GM18498 (cell line): Measurements from ENCODE around the gene MAP2K2.
A peak's percentile ranks its signal among the peaks of the same experiment; 100 is the strongest.
"Not testable (repeated sequence)": the region's sequence is repeated elsewhere in the genome, so short reads cannot be mapped to it uniquely, and the experiment has no call there.

Experiments used
- ATAC-seq: cut with Tn5 transposase; IDR thresholded peaks from one replicate; pipeline ENCODE4 v1.9.1; 2021; ENCODE audit warnings: mild to moderate bottlenecking, moderate library complexity; ENCODE audit not compliant: unreplicated experiment

The MAP2K2 gene

GRCh38 chr19:4123615-4124568, at the start of gene MAP2K2:
Gene MAP2K2 (minus strand): TSS chr19:4124122. CDS start chr19:4123875, 247 bp downstream.
- ATAC-seq: peak; percentile 85

DNA sequence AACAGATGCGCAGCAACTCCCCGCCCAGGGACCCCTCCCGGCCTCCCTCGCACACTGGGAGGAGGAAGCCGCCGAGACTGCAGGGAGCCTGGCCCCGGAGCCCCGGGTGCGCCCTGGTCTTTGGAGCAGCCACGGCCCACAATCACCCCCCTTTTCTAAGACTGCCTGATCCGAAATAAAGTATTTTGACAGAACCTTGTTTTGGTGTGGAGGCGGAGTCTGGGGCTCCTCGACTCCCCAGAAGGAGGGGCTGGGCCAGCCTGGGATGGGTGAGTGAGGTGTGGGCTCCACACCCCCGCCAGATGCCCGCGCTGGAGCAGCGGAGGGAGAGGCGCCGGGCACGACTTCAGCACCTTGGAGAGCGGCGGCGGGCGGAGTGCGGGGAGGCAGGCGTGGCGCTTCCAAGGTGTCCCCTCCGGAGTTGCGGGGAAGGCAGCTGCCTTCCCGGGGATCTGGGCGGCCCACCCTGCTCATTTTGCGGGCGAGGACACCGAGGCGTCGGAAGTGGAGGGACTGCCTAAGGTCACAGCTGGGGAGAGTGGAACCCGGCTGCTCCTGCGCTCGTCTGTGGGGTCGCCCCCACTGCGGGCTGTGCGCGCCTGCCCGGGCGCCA, 49.0 kb upstream of the MAP2K2 start:
- no peak for ATAC-seq

DNA sequence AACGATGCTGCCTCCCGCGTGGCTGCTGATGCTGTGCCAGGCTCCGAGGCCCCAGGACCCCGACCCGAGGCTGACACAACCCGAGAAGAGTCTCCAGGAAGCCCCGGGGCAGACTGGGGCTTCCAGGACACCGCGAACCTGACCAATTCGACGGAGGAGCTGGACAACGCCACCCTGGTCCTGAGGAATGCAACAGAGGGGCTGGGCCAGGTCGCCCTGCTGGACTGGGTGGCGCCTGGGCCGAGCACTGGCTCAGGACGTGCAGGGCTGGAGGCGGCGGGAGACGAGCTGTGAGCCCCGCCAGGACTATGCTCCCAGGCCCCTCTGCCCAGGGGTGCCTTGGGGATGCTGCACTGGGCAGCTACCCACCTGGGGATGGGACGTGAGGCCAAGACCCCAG, 47.8 kb upstream of the MAP2K2 start:
- ATAC-seq: no peak

GRCh38 chr19:4164262-4164661, 40.3 kb upstream of the MAP2K2 start:
- ATAC-seq: no peak

GRCh38 chr19:4161415-4162077, 37.6 kb upstream of the MAP2K2 start:
- ATAC-seq: no peak

DNA sequence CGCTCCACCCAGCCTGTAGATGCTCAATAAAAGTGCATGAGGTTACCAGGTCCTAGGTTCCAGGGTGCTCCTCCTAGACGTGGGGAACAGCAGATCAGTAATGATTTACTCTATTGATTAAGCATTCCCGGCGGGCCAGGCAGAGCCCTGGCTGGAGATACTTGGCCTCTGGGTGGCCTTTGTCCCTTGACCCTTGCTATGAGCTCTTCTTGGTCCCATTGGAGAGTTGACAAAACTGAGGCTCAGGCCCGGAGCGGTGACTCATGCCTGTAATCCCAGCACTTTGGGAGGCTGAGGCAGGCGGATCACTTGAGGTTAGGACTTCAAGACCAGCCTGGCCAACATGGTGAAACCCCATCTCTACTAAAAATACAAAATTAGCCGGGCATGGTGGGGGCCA, 34.0 kb upstream of the MAP2K2 start:
- ATAC-seq: not testable (repeated sequence)

- no peak for ATAC-seq
Measured at GRCh38 chr19:4157164-4157563, 33.2 kb upstream of the MAP2K2 start.

- no peak for ATAC-seq
Measured at GRCh38 chr19:4154571-4155312, 30.8 kb upstream of the MAP2K2 start.

DNA sequence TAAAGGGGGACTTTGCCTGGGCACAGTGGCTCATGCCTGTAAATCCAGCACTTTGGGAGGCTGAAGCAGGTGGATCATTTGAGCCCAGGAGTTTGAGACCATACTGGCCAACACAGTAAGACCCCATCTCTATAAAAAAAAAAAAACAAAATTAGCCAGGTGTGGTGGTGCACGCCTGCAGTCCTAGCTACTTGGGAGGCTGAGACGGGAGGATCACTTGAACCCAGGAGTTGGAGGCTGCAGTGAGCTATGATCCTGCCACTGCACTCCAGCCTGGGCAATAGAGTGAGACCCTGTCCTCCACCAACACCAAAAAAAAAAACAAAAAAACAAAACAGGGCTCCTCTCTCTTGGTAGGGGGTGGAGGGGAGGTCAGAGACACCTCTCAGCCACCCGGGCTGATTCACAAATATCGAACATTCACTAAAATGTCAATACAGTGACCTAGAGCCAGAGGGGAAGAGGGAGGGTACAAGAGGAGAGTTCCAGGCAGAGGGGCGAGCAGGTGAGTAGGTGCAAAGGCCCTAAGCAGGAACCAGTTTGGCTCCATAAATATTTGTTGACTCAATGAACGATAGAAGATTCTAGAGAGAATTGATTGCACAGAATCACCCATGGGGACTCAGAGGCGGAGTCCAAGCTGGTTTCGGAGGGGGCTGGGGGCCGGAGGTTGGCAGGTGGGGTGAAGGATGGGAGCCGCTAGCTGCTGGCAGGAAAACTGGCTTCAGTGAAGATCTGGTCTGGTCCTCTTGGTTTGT, 28.5 kb upstream of the MAP2K2 start:
- ATAC-seq: no peak

- no peak for ATAC-seq
Measured at GRCh38 chr19:4151623-4152022, 27.7 kb upstream of the MAP2K2 start.

DNA sequence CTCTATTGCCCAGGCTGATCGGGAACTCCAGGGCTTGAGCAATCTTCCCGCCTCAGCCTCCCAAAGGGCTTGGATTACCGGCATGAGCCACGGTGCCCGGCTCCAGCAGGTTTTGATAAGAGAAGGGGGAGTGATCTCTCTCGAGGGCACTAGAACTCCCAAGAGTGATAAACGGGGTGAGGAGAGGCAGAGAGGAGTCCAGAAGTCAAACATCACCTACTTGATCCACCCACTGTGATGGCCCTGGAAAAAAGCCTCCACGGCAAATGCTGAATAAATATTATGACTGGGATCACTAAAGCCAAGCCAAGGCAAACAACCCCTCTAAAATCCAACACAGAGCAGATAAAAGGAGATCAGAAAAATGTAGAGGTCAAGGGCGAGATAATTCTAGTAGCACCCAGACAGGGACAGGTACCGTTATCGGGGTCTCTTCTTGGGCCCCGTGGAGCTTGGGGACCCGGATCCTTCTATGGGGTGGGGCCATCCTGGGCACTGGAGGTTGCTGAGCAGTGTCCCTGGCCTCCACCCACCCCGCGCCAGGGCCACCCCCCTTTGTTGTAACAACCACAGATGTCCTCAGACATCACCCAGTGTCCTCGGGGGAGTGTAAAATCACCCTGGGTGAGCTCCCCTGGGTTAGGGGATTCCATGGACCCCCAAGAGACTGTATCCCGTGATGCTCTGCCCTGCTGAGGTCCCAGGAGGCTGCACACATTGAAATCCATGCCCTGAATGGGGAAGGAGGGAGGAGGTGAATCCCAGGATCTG, 25.8 kb upstream of the MAP2K2 start:
- ATAC-seq: no peak

GRCh38 chr19:4144666-4145249, 20.8 kb upstream of the MAP2K2 start:
- ATAC-seq: no peak

DNA sequence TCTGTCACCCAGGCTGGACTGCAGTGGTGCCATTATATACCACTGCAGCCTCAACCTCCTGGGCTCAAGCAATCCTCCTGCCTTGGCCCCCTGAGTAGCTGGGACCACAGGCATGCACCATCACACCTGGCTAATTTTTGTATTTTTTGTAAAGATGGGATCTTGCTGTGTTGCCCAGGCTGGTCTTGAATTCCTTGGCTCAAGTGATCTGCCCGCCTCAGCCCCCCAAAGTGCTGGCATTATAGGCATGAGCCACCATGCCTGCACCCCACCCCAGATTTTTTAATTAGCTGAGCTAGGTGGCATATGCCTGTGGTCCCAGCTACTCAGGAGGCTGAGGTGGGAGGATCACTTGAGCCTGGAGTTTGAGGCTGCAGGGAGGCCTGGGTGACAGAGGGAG, 19.0 kb upstream of the MAP2K2 start:
- not testable (repeated sequence) for ATAC-seq

DNA sequence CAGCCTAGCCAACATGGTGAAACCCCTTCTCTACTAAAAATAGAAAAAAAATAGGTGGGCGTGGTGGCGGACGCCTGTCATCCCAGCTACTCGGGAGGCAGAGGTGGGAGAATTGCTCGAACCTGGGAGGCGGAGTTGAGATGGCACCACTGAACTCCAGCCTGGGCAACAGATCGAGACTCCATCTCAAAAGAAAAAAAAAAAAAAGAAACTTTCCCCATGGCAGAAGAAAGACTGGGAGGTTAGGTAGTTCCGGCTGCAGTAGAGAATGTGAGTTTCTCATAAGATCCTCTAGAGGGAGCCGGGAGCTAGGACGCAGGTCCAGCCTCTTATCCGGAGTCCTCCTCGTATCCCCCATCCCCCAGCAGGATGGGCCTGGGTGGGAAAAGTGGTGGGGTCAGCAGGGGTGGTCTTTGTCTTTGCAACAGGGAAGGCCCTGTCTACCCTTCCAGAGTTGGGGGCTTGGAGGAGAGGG, 16.4 kb upstream of the MAP2K2 start:
- ATAC-seq: no peak

DNA sequence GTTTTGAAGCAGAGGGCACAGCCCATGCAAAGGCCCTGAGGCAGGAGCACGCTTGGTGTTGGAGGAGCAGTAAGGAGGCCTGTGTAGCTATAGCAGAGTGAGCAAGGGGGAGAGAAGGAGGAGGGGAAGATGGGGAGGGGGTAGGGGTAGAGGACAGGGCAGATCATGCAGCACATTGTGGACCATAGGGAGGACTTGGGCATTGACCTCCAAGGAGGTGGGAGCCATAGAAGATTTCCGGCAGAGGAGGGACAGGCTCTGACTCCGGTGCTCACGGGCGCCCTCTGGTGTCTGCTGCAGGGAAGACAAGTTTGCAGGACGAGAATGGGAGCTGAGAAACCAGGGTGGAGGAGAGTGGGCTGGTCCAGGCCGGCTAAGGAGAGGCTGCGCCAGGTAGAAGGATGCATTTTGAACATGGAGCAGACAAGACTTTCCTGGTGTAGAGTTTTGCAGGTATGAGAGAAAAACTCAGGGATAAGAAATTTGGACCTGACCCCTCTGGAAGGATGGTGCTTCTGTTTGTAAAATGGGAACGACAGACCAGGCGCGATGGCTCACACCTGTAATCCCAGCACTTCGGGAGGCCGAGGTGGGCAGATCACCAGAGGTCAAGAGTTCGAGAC, 15.8 kb upstream of the MAP2K2 start:
- ATAC-seq: no peak

DNA sequence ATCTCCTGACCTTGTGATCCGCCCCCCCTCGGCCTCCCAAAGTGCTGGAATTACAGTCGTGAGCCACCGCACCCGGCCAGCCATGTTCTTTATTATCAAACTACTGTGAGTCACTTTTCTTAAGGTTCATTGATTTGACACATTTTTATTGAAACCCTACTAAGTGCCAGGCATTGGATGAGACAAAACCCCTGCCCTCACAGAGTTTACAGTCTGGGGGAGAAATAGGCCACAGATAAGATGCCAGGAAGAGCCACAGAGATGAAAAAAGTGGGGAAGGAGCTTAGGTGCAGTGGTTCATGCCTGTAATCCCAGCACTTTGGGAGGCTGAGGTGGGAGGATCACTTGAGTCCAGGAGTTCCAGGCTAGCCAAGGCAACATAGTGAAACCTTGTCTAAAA, 14.5 kb upstream of the MAP2K2 start:
- ATAC-seq: no peak

GRCh38 chr19:4136680-4137088, 12.8 kb upstream of the MAP2K2 start:
- ATAC-seq: no peak

- not testable (repeated sequence) for ATAC-seq
Measured at GRCh38 chr19:4135386-4135785, 11.5 kb upstream of the MAP2K2 start.

GRCh38 chr19:4134351-4134750, 10.4 kb upstream of the MAP2K2 start:
- ATAC-seq: no peak
